Endodermal cell (in vitro differentiated cells): Measurements from ENCODE around the gene RNF150. TPM values are rescaled to one million over a fixed set of nuclear protein-coding genes. Genes with fewer than 3 reads are reported as not detected.

Experiments
- DNase-seq: peaks from one replicate; pipeline ENCODE4 v3.0.0-alpha.2; 2017
- H3K27ac ChIP-seq: 2 replicates; pipeline ENCODE4 v1.5.1; 2013; ENCODE audit warnings: mild to moderate bottlenecking, low read depth, low read length, moderate library complexity
- H3K27me3 ChIP-seq: 2 replicates; pipeline ENCODE4 v1.6.1; 2013; ENCODE audit warnings: mild to moderate bottlenecking, low read length, moderate library complexity; ENCODE audit not compliant: insufficient read depth, control insufficient read depth, poor library complexity, severe bottlenecking
- H3K36me3 ChIP-seq: 2 replicates; pipeline ENCODE4 v1.7.0; 2013; ENCODE audit warnings: mild to moderate bottlenecking, low read length, moderate library complexity; ENCODE audit not compliant: control insufficient read depth, insufficient read depth
- H3K4me1 ChIP-seq: one replicate; pipeline ENCODE4 v1.7.0; 2013; ENCODE audit warnings: low read length; ENCODE audit not compliant: control insufficient read depth, insufficient read depth
- H3K4me3 ChIP-seq: 2 replicates; pipeline ENCODE4 v1.5.1; 2013; ENCODE audit warnings: mild to moderate bottlenecking, low read length, moderate library complexity
- H3K9ac ChIP-seq: 2 replicates; pipeline ENCODE4 v1.6.1; 2013; ENCODE audit warnings: mild to moderate bottlenecking, low read length, moderate library complexity; ENCODE audit not compliant: poor library complexity, severe bottlenecking; ENCODE audit errors: extremely low read depth
- H3K9me3 ChIP-seq: 2 replicates; pipeline ENCODE4 v1.6.1; 2013; ENCODE audit warnings: mild to moderate bottlenecking, low read length, moderate library complexity; ENCODE audit not compliant: control insufficient read depth
- H3K27ac Mint-ChIP-seq: 2 replicates; pipeline ENCODE4 v1.8.0; 2020; ENCODE audit warnings: mixed read lengths
- H3K27me3 Mint-ChIP-seq: 2 replicates; pipeline ENCODE4 v1.8.0; 2021; ENCODE audit warnings: mild to moderate bottlenecking, mixed read lengths; ENCODE audit not compliant: insufficient read depth
- H3K36me3 Mint-ChIP-seq: 2 replicates; pipeline ENCODE4 v1.8.0; 2020; ENCODE audit warnings: low read depth, mixed read lengths
- H3K4me1 Mint-ChIP-seq: 2 replicates; pipeline ENCODE4 v1.8.0; 2020; ENCODE audit warnings: mixed read lengths
- H3K4me3 Mint-ChIP-seq: 2 replicates; pipeline ENCODE4 v1.8.0; 2020; ENCODE audit warnings: mild to moderate bottlenecking, moderate library complexity, mixed read lengths
- H3K9me3 Mint-ChIP-seq: 2 replicates; pipeline ENCODE4 v1.8.0; 2020; ENCODE audit warnings: mild to moderate bottlenecking, mixed read lengths
- WGBS, 2 experiments: methylation state at CpG; one replicate each; pipeline versions ENCODE4 v1.1.5 to v1.1.7; 2013; ENCODE audit warnings: missing lambda C conversion rate in 2 of 2, mixed read lengths in 1 of 2; ENCODE audit not compliant: insufficient coverage in 1 of 2, insufficient read length in 1 of 2; 5-methylcytosine and 5-hydroxymethylcytosine counted together
- total RNA-seq, 2 donors: library from RNA; stranded (reverse); fragmentation: NEBNext Ultra II Directional in 1 of 2; extraction: Animal tissue kit (Norgen Biotek cat#: 25700) in 1 of 2; gene quantifications; 2 replicates in 1 of 2; 3 replicates in 1 of 2; pipeline ENCODE4 v1.2.1, GENCODE V29; 2021
- TF ChIP-seq, protein P1 (sequence below): fragments of 200-600 bp; sonication (generic); conservative IDR thresholded peaks from 2 replicates; pipeline ENCODE4 v1.5.0; 2021; ENCODE audit warnings: antibody characterized with exemption, mild to moderate bottlenecking

The RNF150 gene
- total RNA-seq, 2 donors from 2014 or later = 8.2 to 10.4 TPM

DNA sequence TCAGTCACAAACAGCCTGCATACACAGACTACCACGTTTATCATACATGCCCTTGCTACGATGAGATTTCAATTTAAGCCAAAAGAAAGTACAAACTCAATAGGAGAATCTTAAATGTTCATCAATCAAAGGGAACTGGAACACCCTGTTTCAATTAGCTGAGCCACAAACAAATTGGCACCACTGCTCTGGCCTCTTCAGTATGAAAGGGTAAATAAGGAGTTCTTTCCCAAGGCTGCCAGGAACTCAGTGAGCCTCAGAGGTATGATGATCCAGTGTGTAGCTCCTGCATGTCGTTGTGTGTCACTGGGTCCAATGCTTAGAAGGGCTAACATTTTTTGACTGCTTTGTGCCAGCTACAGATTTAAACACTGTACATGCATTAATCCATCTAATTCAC lies 5.4 kb downstream of the RNF150 start:
- Histone ChIP-seq H3K4me1 (no peaks in the 10 kb centered on the region), H3K27ac (no peak overlapping the region), H3K9me3 (no peaks in the 10 kb centered on the region), H3K27me3 (peaks cover 23% of the 10 kb centered on the region), H3K36me3 (no peaks in the 10 kb centered on the region), H3K9ac (no peak overlapping the region), H3K4me3 (no peak overlapping the region)
- 85 to 86% methylated on average over 3 of the region's 3 CpGs for WGBS, 2 experiments
- H3K27me3 Mint-ChIP-seq = peaks cover 19% of the 10 kb centered on the region
- no peak overlapping the region for H3K4me3 Mint-ChIP-seq
- DNase-seq = no peak
- no peaks in the 10 kb centered on the region for H3K9me3 Mint-ChIP-seq
- no peak overlapping the region for H3K27ac Mint-ChIP-seq
- peaks cover 12% of the 10 kb centered on the region for H3K4me1 Mint-ChIP-seq
- no peaks in the 10 kb centered on the region for H3K36me3 Mint-ChIP-seq
- TF ChIP-seq, protein P1, sequence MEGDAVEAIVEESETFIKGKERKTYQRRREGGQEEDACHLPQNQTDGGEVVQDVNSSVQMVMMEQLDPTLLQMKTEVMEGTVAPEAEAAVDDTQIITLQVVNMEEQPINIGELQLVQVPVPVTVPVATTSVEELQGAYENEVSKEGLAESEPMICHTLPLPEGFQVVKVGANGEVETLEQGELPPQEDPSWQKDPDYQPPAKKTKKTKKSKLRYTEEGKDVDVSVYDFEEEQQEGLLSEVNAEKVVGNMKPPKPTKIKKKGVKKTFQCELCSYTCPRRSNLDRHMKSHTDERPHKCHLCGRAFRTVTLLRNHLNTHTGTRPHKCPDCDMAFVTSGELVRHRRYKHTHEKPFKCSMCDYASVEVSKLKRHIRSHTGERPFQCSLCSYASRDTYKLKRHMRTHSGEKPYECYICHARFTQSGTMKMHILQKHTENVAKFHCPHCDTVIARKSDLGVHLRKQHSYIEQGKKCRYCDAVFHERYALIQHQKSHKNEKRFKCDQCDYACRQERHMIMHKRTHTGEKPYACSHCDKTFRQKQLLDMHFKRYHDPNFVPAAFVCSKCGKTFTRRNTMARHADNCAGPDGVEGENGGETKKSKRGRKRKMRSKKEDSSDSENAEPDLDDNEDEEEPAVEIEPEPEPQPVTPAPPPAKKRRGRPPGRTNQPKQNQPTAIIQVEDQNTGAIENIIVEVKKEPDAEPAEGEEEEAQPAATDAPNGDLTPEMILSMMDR = no peak

DNA sequence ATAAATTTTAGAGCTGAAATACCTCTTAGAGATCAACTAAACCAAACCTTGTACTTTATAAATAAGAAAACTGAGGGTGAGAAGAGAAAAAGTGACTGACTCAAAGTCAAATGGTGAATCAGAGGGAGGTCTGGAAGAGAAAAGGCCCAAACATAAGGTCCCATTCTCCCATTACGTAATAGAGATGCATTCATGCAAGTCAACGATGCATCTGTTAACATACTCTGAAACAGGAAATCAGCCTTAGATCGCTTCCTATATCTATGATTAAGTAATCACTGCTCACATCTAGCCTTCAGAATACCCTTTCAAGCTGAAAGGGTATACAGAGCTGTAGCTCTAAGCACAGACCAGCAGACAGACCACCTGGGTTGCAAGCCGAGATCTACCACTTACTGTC lies 6.5 kb downstream of the RNF150 start:
- H3K36me3 Mint-ChIP-seq = no peaks in the 10 kb centered on the region

DNA sequence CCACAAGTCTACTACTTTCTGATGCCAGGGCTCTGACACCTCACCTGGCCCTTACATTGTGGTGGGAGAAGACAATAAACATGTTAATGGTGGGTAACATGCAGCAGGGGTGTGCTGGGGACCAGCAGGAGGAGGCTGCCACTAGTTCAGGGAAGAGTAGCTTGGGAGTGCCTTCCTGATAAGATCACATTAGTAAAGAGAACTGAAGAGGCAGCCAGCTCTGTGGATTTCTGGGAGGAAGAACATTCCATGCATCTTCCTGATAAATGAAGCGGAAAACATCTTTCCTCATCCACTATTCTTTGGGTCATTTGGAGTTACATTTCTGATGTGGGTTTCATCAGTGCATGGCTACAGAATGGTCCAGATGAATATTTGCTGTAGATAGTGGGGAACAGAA lies 9.0 kb downstream of the RNF150 start:
- WGBS, 2 experiments = 100% methylated on average over 1 of the region's 1 CpG; no CpG with 5 or more reads in 1 of the 2 experiments
- Histone ChIP-seq H3K27me3 (no peaks in the 10 kb centered on the region), H3K4me3 (no peak overlapping the region), H3K9ac (no peak overlapping the region), H3K36me3 (no peaks in the 10 kb centered on the region), H3K27ac (no peak overlapping the region), H3K4me1 (no peaks in the 10 kb centered on the region), H3K9me3 (no peaks in the 10 kb centered on the region)
- TF ChIP-seq, protein P1 = no peak
- Mint-ChIP-seq H3K4me3 (no peak overlapping the region), H3K4me1 (peaks cover 8% of the 10 kb centered on the region), H3K27ac (no peak overlapping the region), H3K27me3 (no peaks in the 10 kb centered on the region), H3K36me3 (no peaks in the 10 kb centered on the region), H3K9me3 (no peaks in the 10 kb centered on the region)
- DNase-seq = no peak

More for the DNA sequence above, 6.5 kb downstream of the RNF150 start:
- 94 to 100% methylated on average over 1 to 4 of the region's 4 CpGs for WGBS, 2 experiments
- H3K27ac ChIP-seq = no peak overlapping the region
- Mint-ChIP-seq H3K4me3 (no peak overlapping the region), H3K27ac (no peak overlapping the region), H3K27me3 (peaks cover 14% of the 10 kb centered on the region), H3K9me3 (no peaks in the 10 kb centered on the region), H3K4me1 (peaks cover 14% of the 10 kb centered on the region)
- DNase-seq = no peak
- no peaks in the 10 kb centered on the region for H3K4me1 ChIP-seq
- TF ChIP-seq, protein P1 = no peak
- no peak overlapping the region for H3K9ac ChIP-seq
- H3K36me3 ChIP-seq = no peaks in the 10 kb centered on the region
- no peaks in the 10 kb centered on the region for H3K9me3 ChIP-seq
- H3K4me3 ChIP-seq = no peak overlapping the region
- peaks cover 19% of the 10 kb centered on the region for H3K27me3 ChIP-seq
